PC-9 (cell line): ENCODE measurements around the gene RNF130. TPM values are rescaled to one million over a fixed set of nuclear protein-coding genes. Genes with fewer than 3 reads are reported as not detected.

ENCODE experiments used
- BruUV-seq: library from RNA; stranded (reverse); fragments of 400-500 nt; replicated peaks from 2 replicates; lab custom pipeline; 2021; lab: Mats Ljungman, UMichigan
- CTCF ChIA-PET: fragments of 300-600 bp; sonication (Branson Sonifier 250); formaldehyde crosslinking; loops from one replicate; lab custom pipeline; 2022; ENCODE audit warnings: antibody characterized with exemption; lab: Charles Lee
- POLR2A ChIA-PET: fragments of 300-600 bp; sonication (Branson Sonifier 250); formaldehyde crosslinking; loops from one replicate; lab custom pipeline; 2022; ENCODE audit warnings: antibody characterized with exemption; ENCODE audit not compliant: unreplicated experiment; lab: Charles Lee
- DNase-seq, 2 experiments: peaks; one replicate each; pipeline versions ENCODE4 v3.0.0 to v3.0.0-alpha.2; 2015 to 2022; ENCODE audit warnings: mixed read lengths in 1 of 2
- H2AFZ ChIP-seq: fragments of 200-600 bp; sonication (generic); 2 replicates; pipeline ENCODE4 v1.8.1; 2017; ENCODE audit warnings: antibody characterized with exemption
- H3F3A ChIP-seq: fragments of 200-600 bp; sonication (generic); 2 replicates; pipeline ENCODE4 v1.8.1; 2017; ENCODE audit warnings: antibody characterized with exemption, mild to moderate bottlenecking, low read depth; ENCODE audit not compliant: insufficient read depth
- H3K27ac ChIP-seq: fragments of 200-600 bp; sonication (generic); 2 replicates; pipeline ENCODE4 v1.6.1; 2016; ENCODE audit warnings: mixed run types
- H3K27me3 ChIP-seq: fragments of 200-600 bp; sonication (generic); 2 replicates; pipeline ENCODE4 v1.6.1; 2016; ENCODE audit warnings: low read depth, mixed run types; ENCODE audit not compliant: insufficient read depth
- H3K36me3 ChIP-seq: fragments of 200-600 bp; sonication (generic); 2 replicates; pipeline ENCODE4 v1.6.1; 2016; ENCODE audit warnings: low read depth, mixed run types
- H3K4me1 ChIP-seq: fragments of 200-600 bp; sonication (generic); replicated peaks from 2 replicates; pipeline ENCODE4 v1.6.1; 2016; ENCODE audit warnings: mixed run types; ENCODE audit not compliant: insufficient read depth
- H3K4me2 ChIP-seq: fragments of 200-600 bp; sonication (generic); 2 replicates; pipeline ENCODE4 v1.6.1; 2017; ENCODE audit warnings: mixed run types
- H3K4me3 ChIP-seq: fragments of 200-600 bp; sonication (generic); 2 replicates; pipeline ENCODE4 v1.6.1; 2016; ENCODE audit warnings: mixed run types
- H3K79me2 ChIP-seq: fragments of 200-600 bp; sonication (generic); 2 replicates; pipeline ENCODE4 v1.6.1; 2017; ENCODE audit warnings: low read depth, mixed run types
- H3K9me2 ChIP-seq: fragments of 200-600 bp; sonication (generic); 2 replicates; pipeline ENCODE4 v1.8.1; 2017; ENCODE audit warnings: mild to moderate bottlenecking; ENCODE audit not compliant: insufficient read depth
- H3K9me3 ChIP-seq: fragments of 200-600 bp; sonication (generic); 2 replicates; pipeline ENCODE4 v1.8.1; 2016; ENCODE audit warnings: low read depth; ENCODE audit not compliant: insufficient read depth
- H4K20me1 ChIP-seq: fragments of 200-600 bp; sonication (generic); 2 replicates; pipeline ENCODE4 v1.8.1; 2017; ENCODE audit not compliant: insufficient read depth
- EZH2 ChIP-seq: fragments of 200-600 bp; sonication (generic); IDR thresholded peaks from 2 replicates; pipeline ENCODE4 v1.8.0; 2017; ENCODE audit warnings: antibody characterized with exemption, low read depth
- intact Hi-C: fragments of 100-400 bp; cut with micrococcal nuclease; formaldehyde crosslinking; loops from one replicate; pipeline ENCODE4 v1.10.0; 2022; ENCODE audit not compliant: unreplicated experiment
- total RNA-seq: library from RNA; stranded (reverse); gene quantifications from 2 replicates; pipeline ENCODE4 v1.2.3, GENCODE V29; 2021
- TF ChIP-seq, protein P1 (sequence below): fragments of 200-600 bp; sonication (generic); conservative IDR thresholded peaks from 2 replicates; pipeline ENCODE4 v1.6.1; 2017; ENCODE audit warnings: mixed run types, antibody characterized with exemption, mild to moderate bottlenecking, moderate library complexity

Gene RNF130
- total RNA-seq, 1 experiment from 2014 or later: 49.6 TPM

DNA sequence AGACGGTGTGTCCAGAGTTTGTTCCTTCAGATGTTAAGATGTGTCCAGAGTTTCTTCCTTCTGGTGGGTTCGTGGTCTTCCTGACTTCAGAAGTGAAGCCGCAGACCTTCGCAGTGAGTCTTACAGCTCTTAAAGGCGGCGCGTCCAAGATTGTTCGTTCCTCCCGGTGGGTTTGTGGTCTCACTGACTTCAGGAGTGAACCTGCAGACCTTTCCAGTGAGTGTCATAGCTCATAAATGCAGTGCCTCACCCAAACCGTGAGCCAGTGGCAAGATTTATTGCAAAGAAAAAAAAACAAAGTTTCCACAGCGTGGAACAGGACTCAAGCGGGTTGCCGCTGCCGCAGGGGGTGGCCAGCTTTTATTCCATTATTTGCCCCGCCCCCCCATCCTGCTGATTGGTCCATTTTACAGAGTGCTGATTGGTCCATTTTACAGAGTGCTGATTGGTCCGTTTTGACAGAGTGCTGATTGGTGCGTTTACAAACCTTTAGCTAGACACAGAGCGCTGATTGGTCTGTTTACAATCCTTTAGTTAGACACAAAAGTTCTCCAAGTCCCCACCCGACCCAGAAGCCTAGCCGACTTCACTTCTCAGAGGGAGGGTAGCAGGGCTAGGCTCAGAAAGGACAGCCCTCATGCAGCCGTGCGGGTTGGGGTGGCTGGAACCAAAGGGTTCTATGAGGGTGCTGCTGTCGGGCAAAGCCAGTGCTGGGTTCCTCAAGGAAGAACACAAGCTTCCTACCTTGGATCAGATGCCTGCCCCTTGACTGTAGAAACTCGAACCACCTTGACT is 9.1 kb upstream of the RNF130 start:
- no TSS peak for BruUV-seq

DNA sequence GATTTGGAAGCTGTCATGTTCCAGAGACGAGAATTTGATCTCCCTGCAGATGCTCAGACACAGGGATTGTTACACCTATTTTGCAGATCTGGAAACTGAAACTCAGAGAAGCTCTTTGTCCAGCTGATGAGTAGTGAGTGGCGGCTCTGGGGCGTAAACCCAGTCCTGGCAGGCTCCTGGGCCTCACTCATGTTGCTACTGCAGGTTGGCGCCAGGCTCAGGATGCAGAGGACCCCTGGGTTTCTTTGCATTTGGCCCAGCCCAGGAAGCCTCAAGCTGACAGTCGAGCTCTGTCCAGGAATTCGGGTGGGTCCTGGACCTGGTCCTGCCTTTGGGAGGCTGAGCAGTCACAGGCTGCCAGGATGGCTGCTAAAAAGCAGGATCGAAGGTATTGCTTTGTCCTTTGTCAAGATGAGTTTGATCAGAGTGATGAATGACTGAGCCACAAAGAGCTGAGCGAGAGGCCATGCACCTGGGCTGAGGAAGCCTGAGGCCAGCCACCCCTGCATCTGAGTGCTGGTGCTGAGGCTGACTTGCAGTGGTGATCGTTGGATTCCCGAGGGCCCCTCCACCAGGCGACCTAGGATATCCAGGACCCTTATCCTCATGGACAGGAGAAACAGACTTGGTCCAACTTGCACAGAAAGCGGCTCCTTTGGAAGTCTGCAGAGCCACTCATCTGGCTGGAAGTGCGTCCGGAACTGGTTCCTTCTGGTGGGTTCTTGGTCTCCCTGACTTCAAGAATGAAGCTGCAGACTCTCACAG is 8.3 kb upstream of the RNF130 start:
- H3F3A ChIP-seq: peaks cover 5% of the 10 kb centered on the region; the same call in 1 of the 2 replicates
- H3K27ac ChIP-seq: no peak overlapping the region
- H3K27me3 ChIP-seq: peaks cover 26% of the 10 kb centered on the region; the same call in 1 of the 2 replicates
- POLR2A ChIA-PET: no interaction called here
- H2AFZ ChIP-seq: no peak overlapping the region
- no peak overlapping the region for H3K4me2 ChIP-seq
- CTCF ChIA-PET: no interaction called here
- H3K36me3 ChIP-seq: no peaks in the 10 kb centered on the region
- no peak for DNase-seq
- no peak for TF ChIP-seq EZH2
- TF ChIP-seq, protein P1, sequence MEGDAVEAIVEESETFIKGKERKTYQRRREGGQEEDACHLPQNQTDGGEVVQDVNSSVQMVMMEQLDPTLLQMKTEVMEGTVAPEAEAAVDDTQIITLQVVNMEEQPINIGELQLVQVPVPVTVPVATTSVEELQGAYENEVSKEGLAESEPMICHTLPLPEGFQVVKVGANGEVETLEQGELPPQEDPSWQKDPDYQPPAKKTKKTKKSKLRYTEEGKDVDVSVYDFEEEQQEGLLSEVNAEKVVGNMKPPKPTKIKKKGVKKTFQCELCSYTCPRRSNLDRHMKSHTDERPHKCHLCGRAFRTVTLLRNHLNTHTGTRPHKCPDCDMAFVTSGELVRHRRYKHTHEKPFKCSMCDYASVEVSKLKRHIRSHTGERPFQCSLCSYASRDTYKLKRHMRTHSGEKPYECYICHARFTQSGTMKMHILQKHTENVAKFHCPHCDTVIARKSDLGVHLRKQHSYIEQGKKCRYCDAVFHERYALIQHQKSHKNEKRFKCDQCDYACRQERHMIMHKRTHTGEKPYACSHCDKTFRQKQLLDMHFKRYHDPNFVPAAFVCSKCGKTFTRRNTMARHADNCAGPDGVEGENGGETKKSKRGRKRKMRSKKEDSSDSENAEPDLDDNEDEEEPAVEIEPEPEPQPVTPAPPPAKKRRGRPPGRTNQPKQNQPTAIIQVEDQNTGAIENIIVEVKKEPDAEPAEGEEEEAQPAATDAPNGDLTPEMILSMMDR: no peak
- H3K9me3 ChIP-seq: no peaks in the 10 kb centered on the region
- BruUV-seq: no TSS peak
- H3K4me3 ChIP-seq: no peak overlapping the region
- H4K20me1 ChIP-seq: no peaks in the 10 kb centered on the region
- H3K4me1 ChIP-seq: peaks cover 8% of the 10 kb centered on the region
- intact Hi-C loops: no loop called here
- H3K79me2 ChIP-seq: no peaks in the 10 kb centered on the region
- H3K9me2 ChIP-seq: no peaks in the 10 kb centered on the region

More for the DNA sequence above, 9.1 kb upstream of the RNF130 start:
- CTCF ChIA-PET: no interaction called here
- H3K4me1 ChIP-seq: peaks cover 16% of the 10 kb centered on the region
- no peaks in the 10 kb centered on the region for H3K79me2 ChIP-seq
- POLR2A ChIA-PET: no interaction called here
- H3K9me2 ChIP-seq: no peaks in the 10 kb centered on the region
- no peaks in the 10 kb centered on the region for H3K9me3 ChIP-seq
- H4K20me1 ChIP-seq: no peaks in the 10 kb centered on the region
- peaks cover 13% of the 10 kb centered on the region; the same call in 1 of the 2 replicates for H3F3A ChIP-seq
- H3K27ac ChIP-seq: no peak overlapping the region
- TF ChIP-seq, protein P1: no peak
- TF ChIP-seq EZH2: no peak
- no peak for DNase-seq
- H3K36me3 ChIP-seq: no peaks in the 10 kb centered on the region
- H3K4me2 ChIP-seq: no peak overlapping the region
- intact Hi-C loops: no loop called here
- no peak overlapping the region for H3K4me3 ChIP-seq
- peaks cover 26% of the 10 kb centered on the region; the same call in 1 of the 2 replicates for H3K27me3 ChIP-seq
- no peak overlapping the region for H2AFZ ChIP-seq

DNA sequence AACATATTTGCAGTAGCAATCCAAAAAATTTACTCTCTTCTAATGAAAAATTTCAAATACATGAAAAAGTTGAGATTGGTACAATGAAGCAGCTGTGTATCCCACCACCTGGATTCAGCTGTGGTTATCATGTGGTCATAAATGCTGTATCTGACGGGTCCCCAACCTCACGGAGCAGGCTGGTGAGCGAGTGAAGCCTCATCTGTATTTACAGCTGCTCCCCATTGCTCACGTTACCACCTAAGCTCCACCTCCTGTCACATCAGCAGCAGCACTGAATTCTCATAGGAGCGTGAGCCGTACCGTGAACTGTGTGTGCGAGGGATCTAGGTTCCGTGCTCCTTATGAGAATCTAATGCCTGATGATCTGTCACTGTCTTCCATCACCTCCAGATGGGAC is 6.8 kb upstream of the RNF130 start:
- ChIA-PET POLR2A (no interaction called here), CTCF (no interaction called here)
- no peaks in the 10 kb centered on the region for H3K79me2 ChIP-seq
- no peaks in the 10 kb centered on the region for H3K9me2 ChIP-seq
- no peak for TF ChIP-seq EZH2
- no peaks in the 10 kb centered on the region for H3K4me1 ChIP-seq
- H3K4me3 ChIP-seq: no peak overlapping the region
- no peak overlapping the region for H3K4me2 ChIP-seq
- no peak for DNase-seq
- H3K27ac ChIP-seq: no peak overlapping the region
- H3K27me3 ChIP-seq: peaks cover 26% of the 10 kb centered on the region; the same call in 1 of the 2 replicates
- no peaks in the 10 kb centered on the region for H3F3A ChIP-seq
- BruUV-seq: no TSS peak
- H3K9me3 ChIP-seq: no peaks in the 10 kb centered on the region
- no peaks in the 10 kb centered on the region for H3K36me3 ChIP-seq
- intact Hi-C loops: no loop called here
- no peaks in the 10 kb centered on the region for H4K20me1 ChIP-seq
- no peak overlapping the region for H2AFZ ChIP-seq
